Measurements from ENCODE around the gene ECI2. TPM values are rescaled to one million over a fixed set of nuclear protein-coding genes. Genes with fewer than 3 reads are reported as not detected.

ECI2 gene
- total RNA-seq, 3 donors from 2014 or later: 60.6 to 66.9 (median 62.3) TPM

GRCh38 chr6:4084444-4085331 is 50.7 kb downstream of the ECI2 start:
- H3K27ac ChIP-seq: no peak overlapping the region
- no peak overlapping the region for H3K4me3 ChIP-seq
- H3K4me1 ChIP-seq: no peaks in the 10 kb centered on the region
- DNase-seq (ENCODE audit: low spot score in 2 of 2): no peak
- intact Hi-C loops (cut with DNase I; ENCODE audit: low total_unique reads): no loop called here
- no peak for TF ChIP-seq POLR2A (IDR thresholded peaks at IDR 0.05)
- TF ChIP-seq, protein P1, sequence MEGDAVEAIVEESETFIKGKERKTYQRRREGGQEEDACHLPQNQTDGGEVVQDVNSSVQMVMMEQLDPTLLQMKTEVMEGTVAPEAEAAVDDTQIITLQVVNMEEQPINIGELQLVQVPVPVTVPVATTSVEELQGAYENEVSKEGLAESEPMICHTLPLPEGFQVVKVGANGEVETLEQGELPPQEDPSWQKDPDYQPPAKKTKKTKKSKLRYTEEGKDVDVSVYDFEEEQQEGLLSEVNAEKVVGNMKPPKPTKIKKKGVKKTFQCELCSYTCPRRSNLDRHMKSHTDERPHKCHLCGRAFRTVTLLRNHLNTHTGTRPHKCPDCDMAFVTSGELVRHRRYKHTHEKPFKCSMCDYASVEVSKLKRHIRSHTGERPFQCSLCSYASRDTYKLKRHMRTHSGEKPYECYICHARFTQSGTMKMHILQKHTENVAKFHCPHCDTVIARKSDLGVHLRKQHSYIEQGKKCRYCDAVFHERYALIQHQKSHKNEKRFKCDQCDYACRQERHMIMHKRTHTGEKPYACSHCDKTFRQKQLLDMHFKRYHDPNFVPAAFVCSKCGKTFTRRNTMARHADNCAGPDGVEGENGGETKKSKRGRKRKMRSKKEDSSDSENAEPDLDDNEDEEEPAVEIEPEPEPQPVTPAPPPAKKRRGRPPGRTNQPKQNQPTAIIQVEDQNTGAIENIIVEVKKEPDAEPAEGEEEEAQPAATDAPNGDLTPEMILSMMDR (IDR thresholded peaks at IDR 0.05): no peak
- no peak for TF ChIP-seq POLR2AphosphoS5 (IDR thresholded peaks at IDR 0.05)
- no peaks in the 10 kb centered on the region for H3K36me3 ChIP-seq
- no peaks in the 10 kb centered on the region for H3K27me3 ChIP-seq
- no peaks in the 10 kb centered on the region for H3K9me3 ChIP-seq

GRCh38 chr6:4078691-4079471 is 56.5 kb downstream of the ECI2 start, which contains the start of gene FAM217A:
Gene FAM217A (minus strand): TSS chr6:4079137. CDS start chr6:4077414, 1,723 bp downstream.
- H3K4me1 ChIP-seq: no peaks in the 10 kb centered on the region
- H3K36me3 ChIP-seq: no peaks in the 10 kb centered on the region
- H3K27me3 ChIP-seq: peaks cover 0 to 7% of the 10 kb centered on the region in 2 donors
- H3K27ac ChIP-seq: no peak within 1 kb of the TSS
- intact Hi-C loops (cut with DNase I; ENCODE audit: low total_unique reads): no loop called here
- no peak for DNase-seq (ENCODE audit: low spot score in 2 of 2)
- no peaks in the 10 kb centered on the region for H3K9me3 ChIP-seq
- TF ChIP-seq POLR2AphosphoS5 (IDR thresholded peaks at IDR 0.05) (no peak), POLR2A (IDR thresholded peaks at IDR 0.05) (no peak)
- TF ChIP-seq, protein P1 (IDR thresholded peaks at IDR 0.05): no peak
- peak within 1 kb of the TSS in 1 of 3 donors; percentile 39 for H3K4me3 ChIP-seq

- no peak for TF ChIP-seq POLR2AphosphoS5 (IDR thresholded peaks at IDR 0.05)
- TF ChIP-seq POLR2A (IDR thresholded peaks at IDR 0.05): no peak
- TF ChIP-seq, protein P1 (IDR thresholded peaks at IDR 0.05): no peak
- DNase-seq (ENCODE audit: low spot score in 2 of 2): no peak
- Histone ChIP-seq H3K4me3 (no peak overlapping the region), H3K9me3 (no peaks in the 10 kb centered on the region), H3K4me1 (no peaks in the 10 kb centered on the region), H3K27ac (no peak overlapping the region), H3K27me3 (peaks cover 0 to 7% of the 10 kb centered on the region in 2 donors), H3K36me3 (no peaks in the 10 kb centered on the region)
- intact Hi-C loops (cut with DNase I; ENCODE audit: low total_unique reads): no loop called here
Observed at GRCh38 chr6:4074478-4075235, 60.7 kb downstream of the ECI2 start.

- no peaks in the 10 kb centered on the region for H3K36me3 ChIP-seq
- H3K4me3 ChIP-seq: no peak overlapping the region
- no peaks in the 10 kb centered on the region for H3K9me3 ChIP-seq
- H3K27ac ChIP-seq: no peak overlapping the region
- H3K4me1 ChIP-seq: no peaks in the 10 kb centered on the region
- H3K27me3 ChIP-seq: no peaks in the 10 kb centered on the region
- intact Hi-C loops (cut with DNase I; ENCODE audit: low total_unique reads): no loop called here
- TF ChIP-seq POLR2AphosphoS5 (IDR thresholded peaks at IDR 0.05): no peak
- TF ChIP-seq, protein P1 (IDR thresholded peaks at IDR 0.05): no peak
- no peak for TF ChIP-seq POLR2A (IDR thresholded peaks at IDR 0.05)
- DNase-seq (ENCODE audit: low spot score in 2 of 2): no peak
Observed at GRCh38 chr6:4071330-4071729, 64.0 kb downstream of the ECI2 start.

Measured in breast epithelium (tissue), 4 donors.